Small intestine (tissue), 4 donors: ENCODE measurements around the gene ZBTB42. TPM values are rescaled to one million over a fixed set of nuclear protein-coding genes. Genes with fewer than 3 reads are reported as not detected.

Source experiments
- polyA plus RNA-seq, 4 donors: library from polyadenylated mRNA; stranded (reverse) in 3 of 4; unstranded in 1 of 4; fragments of 200-250 nt in 3 of 4; fragments of 120-200 nt in 1 of 4; gene quantifications; one replicate each; pipeline versions ENCODE4 v1.2.1 to v1.2.3, GENCODE V29; 2013
- donor health status: healthy with polysubstance abuse.
- donor health status: Bipolar disorder and iron deficiency.
- donor health status: healthy.

ZBTB42 gene
- polyA plus RNA-seq, 4 donors, result 2.7 to 6.6 (median 5.4) TPM

Other genes with a start within 250 kb of the ZBTB42 start
- 1 to 10 TPM in 1 of 4 donors, under 1 TPM in 1, not detected in 2; 0.04 to 2.3 TPM for gene C14orf180, start 221.3 kb upstream of the ZBTB42 start, polyA plus RNA-seq
- gene TMEM179, start 196.3 kb upstream of the ZBTB42 start, polyA plus RNA-seq, result 10 to 100 TPM in 1 of 4 donors, 1 to 10 TPM in 1, not detected in 2; 3.0 to 11.2 TPM
- 100 to 1,000 TPM in 2 of 4 donors, 10 to 100 TPM in 2; 62.6 to 364 (median 197) TPM for gene INF2, start 111.5 kb upstream of the ZBTB42 start, polyA plus RNA-seq
- gene ADSS1, start 76.9 kb upstream of the ZBTB42 start, polyA plus RNA-seq, result 10 to 100 TPM in 1 of 4 donors, 1 to 10 TPM in 3; 3.6 to 12.7 (median 6.3) TPM
- gene SIVA1, start 48.0 kb upstream of the ZBTB42 start, polyA plus RNA-seq, result 100 to 1,000 TPM in 3 of 4 donors, 10 to 100 TPM in 1; 91.9 to 269 (median 140) TPM
- gene AKT1, start 5.4 kb upstream of the ZBTB42 start, polyA plus RNA-seq, result 10 to 100 TPM; 72.4 to 95.9 (median 82.7) TPM
- 10 to 100 TPM; 24.9 to 33.9 (median 31.1) TPM for gene CEP170B, start 64.2 kb downstream of the ZBTB42 start, polyA plus RNA-seq
- gene PLD4, start 123.8 kb downstream of the ZBTB42 start, polyA plus RNA-seq, result 10 to 100 TPM in 1 of 4 donors, 1 to 10 TPM in 1, under 1 TPM in 1, not detected in 1; 0.42 to 12.4 (median 1.4) TPM
- 1 to 10 TPM in 1 of 4 donors, under 1 TPM in 3; under 0.01 to 6.3 (median 0.17) TPM for gene AHNAK2, start 177.3 kb downstream of the ZBTB42 start, polyA plus RNA-seq
- gene CLBA1, start 184.7 kb downstream of the ZBTB42 start, polyA plus RNA-seq, result 1 to 10 TPM in 3 of 4 donors, under 1 TPM in 1; 0.89 to 6.8 (median 3.2) TPM
- 10 to 100 TPM in 2 of 4 donors, 1 to 10 TPM in 2; 2.7 to 11.3 (median 6.9) TPM for gene CDCA4, start 220.0 kb downstream of the ZBTB42 start, polyA plus RNA-seq